A549 (cell line): ENCODE data around the gene PRKCE. TPM values are rescaled to one million over a fixed set of nuclear protein-coding genes. Genes with fewer than 3 reads are reported as not detected.

Source experiments
- ATAC-seq, 2 experiments: fragments of 200-7000 bp in 1 of 2; fragments of >200 bp in 1 of 2; cut with Nextera tagmentation in 1 of 2; cut with Tn5 transposase in 1 of 2; 3 replicates each; pipeline versions ENCODE4 v1.8.0 to v1.9.1; 2018 to 2020; ENCODE audit warnings: mild to moderate bottlenecking in 1 of 2, moderate library complexity in 1 of 2
- CTCF ChIA-PET: fragments of 300-600 bp; sonication (Branson Sonifier 250); formaldehyde crosslinking; extraction: SDS; loops from one replicate; lab custom pipeline; 2021; ENCODE audit warnings: antibody characterized with exemption, inconsistent platforms; lab: Yijun Ruan, JAX
- POLR2A ChIA-PET: fragments of 350-600 bp; formaldehyde crosslinking; extraction: SDS; loops from one replicate; lab custom pipeline; 2021; ENCODE audit warnings: antibody characterized with exemption, inconsistent platforms; lab: Yijun Ruan, JAX
- DNase-seq, 2 experiments: peaks; one replicate each; pipeline versions ENCODE4 v3.0.0 to v3.0.0-alpha.2; 2011 to 2016; ENCODE audit warnings: low read depth in 1 of 2, low spot score in 1 of 2
- FAIRE-seq: peaks from 2 replicates; lab custom pipeline; 2011; peaks lifted over from hg19 to GRCh38; lab: Jason Lieb, UNC
- H3K27ac ChIP-seq, 2 experiments: fragments of >200 bp; sonication (Bioruptor Twin); formaldehyde crosslinking; 3 replicates each; pipeline ENCODE4 v1.5.1; 2016 to 2017
- H3K4me1 ChIP-seq: fragments of >200 bp; sonication (Bioruptor Twin); formaldehyde crosslinking; 3 replicates; pipeline ENCODE4 v1.6.1; 2016
- H3K4me2 ChIP-seq: fragments of >200 bp; sonication (Bioruptor Twin); formaldehyde crosslinking; 3 replicates; pipeline ENCODE4 v1.6.1; 2016
- H3K4me3 ChIP-seq: fragments of >200 bp; sonication (Bioruptor Twin); formaldehyde crosslinking; 3 replicates; pipeline ENCODE4 v1.5.1; 2016
- H3K9me3 ChIP-seq: fragments of >200 bp; sonication (Bioruptor Twin); formaldehyde crosslinking; 3 replicates; pipeline ENCODE4 v1.6.1; 2016
- BHLHE40 ChIP-seq: IDR thresholded peaks from 2 replicates; pipeline ENCODE4 v1.6.1; 2012; ENCODE audit warnings: low read depth, low read length, inconsistent platforms
- CEBPB ChIP-seq, 2 experiments: fragments of >200 bp in 1 of 2; sonication (Bioruptor Twin) in 1 of 2; formaldehyde crosslinking in 1 of 2; IDR thresholded peaks; 2 replicates each; pipeline ENCODE4 v1.6.1; 2012 to 2016
- CHD2 ChIP-seq: fragments of 150-350 bp; IDR thresholded peaks from 2 replicates; pipeline ENCODE4 v1.6.1; 2014; ENCODE audit warnings: low read length; ENCODE audit not compliant: partially characterized antibody
- CHD4 ChIP-seq: fragments of 200-600 bp; sonication (generic); IDR thresholded peaks from 2 replicates; pipeline ENCODE4 v1.6.1; 2016; ENCODE audit warnings: antibody characterized with exemption, mild to moderate bottlenecking, borderline replicate concordance
- EHF ChIP-seq: fragments of 250-450 bp; sonication (Bioruptor Pico); IDR thresholded peaks from 2 replicates; pipeline ENCODE4 v1.5.0; 2020; ENCODE audit warnings: mild to moderate bottlenecking
- ESRRA ChIP-seq: fragments of 150-350 bp; IDR thresholded peaks from 2 replicates; pipeline ENCODE4 v1.6.1; 2014; ENCODE audit warnings: mild to moderate bottlenecking, low read length, borderline replicate concordance
- HDAC2 ChIP-seq: fragments of 200-600 bp; sonication (generic); IDR thresholded peaks from 2 replicates; pipeline ENCODE4 v1.6.1; 2016
- HOXA7 ChIP-seq: fragments of 250-450 bp; sonication (Bioruptor Pico); IDR thresholded peaks from 2 replicates; pipeline ENCODE4 v1.5.0; 2020; ENCODE audit warnings: mild to moderate bottlenecking, moderate library complexity
- JUNB ChIP-seq: fragments of >200 bp; sonication (Bioruptor Twin); formaldehyde crosslinking; IDR thresholded peaks from 2 replicates; pipeline ENCODE4 v1.6.1; 2016
- NFE2L2 ChIP-seq: fragments of 150-350 bp; conservative IDR thresholded peaks from 2 replicates; pipeline ENCODE4 v1.6.1; 2014; ENCODE audit warnings: low read length
- PHF8 ChIP-seq: fragments of 200-600 bp; sonication (generic); IDR thresholded peaks from 2 replicates; pipeline ENCODE4 v1.6.1; 2016; ENCODE audit warnings: low read depth, mild to moderate bottlenecking, antibody characterized with exemption, moderate library complexity, borderline replicate concordance
- POLR2A ChIP-seq: IDR thresholded peaks from 2 replicates; pipeline ENCODE4 v1.6.1; 2012; ENCODE audit warnings: mild to moderate bottlenecking, low read length
- RAD21 ChIP-seq, 2 experiments: fragments of >200 bp in 1 of 2; sonication (Bioruptor Twin) in 1 of 2; formaldehyde crosslinking in 1 of 2; IDR thresholded peaks in 1 of 2; conservative IDR thresholded peaks in 1 of 2; 2 replicates in 1 of 2; 3 replicates in 1 of 2; pipeline ENCODE4 v1.6.1; 2012 to 2018; ENCODE audit warnings: inconsistent platforms in 1 of 2
- RFX5 ChIP-seq: fragments of 450-650 bp; IDR thresholded peaks from 2 replicates; pipeline ENCODE4 v1.7.1; 2014; ENCODE audit warnings: antibody characterized with exemption, mild to moderate bottlenecking, moderate library complexity
- SMC3 ChIP-seq: fragments of >200 bp; sonication (Bioruptor Twin); formaldehyde crosslinking; IDR thresholded peaks from 3 replicates; pipeline ENCODE4 v1.6.1; 2018; ENCODE audit warnings: inconsistent platforms
- ZC3H11A ChIP-seq: fragments of 450-650 bp; IDR thresholded peaks from 2 replicates; pipeline ENCODE4 v1.6.1; 2014; ENCODE audit warnings: antibody characterized with exemption, mild to moderate bottlenecking
- ZFP36 ChIP-seq: fragments of 450-650 bp; IDR thresholded peaks from 2 replicates; pipeline ENCODE4 v1.6.1; 2014; ENCODE audit warnings: borderline replicate concordance; ENCODE audit not compliant: partially characterized antibody
- WGBS: methylation state at CpG from one replicate; pipeline ENCODE4 v1.1.6; 2017; ENCODE audit errors: missing lambda C conversion rate; 5-methylcytosine and 5-hydroxymethylcytosine counted together
- polyA plus RNA-seq, 4 experiments: library from polyadenylated mRNA; depleted of rRNA in 3 of 4; stranded (reverse); fragments of >200 nt; fragmentation: RNase III in 1 of 4; extraction: RNeasy Plus Mini Kit Qiagen cat#74134 plus additional on column Dnase treatment in 1 of 4; gene quantifications; 2 replicates in 3 of 4; 3 replicates in 1 of 4; pipeline ENCODE4 v1.2.3, GENCODE V29; 2011 to 2017
- TF ChIP-seq, protein P1 (sequence below): fragments of 200-600 bp; sonication (generic); IDR thresholded peaks from 2 replicates; pipeline ENCODE4 v1.6.1; 2016; ENCODE audit warnings: antibody characterized with exemption, mild to moderate bottlenecking, moderate library complexity
- TF ChIP-seq, protein P2 (sequence below): fragments of >200 bp; sonication (Bioruptor Twin); formaldehyde crosslinking; IDR thresholded peaks from 3 replicates; pipeline ENCODE4 v1.6.1; 2016
- TF ChIP-seq, protein P3 (sequence below): fragments of 150-350 bp; IDR thresholded peaks from 2 replicates; pipeline ENCODE4 v1.6.1; 2014; ENCODE audit warnings: low read depth, mild to moderate bottlenecking, low read length

Gene PRKCE
- polyA plus RNA-seq, 2 of the 4 experiments (the other 2 are of a cell fraction), result 11.5 to 12.0 TPM

DNA sequence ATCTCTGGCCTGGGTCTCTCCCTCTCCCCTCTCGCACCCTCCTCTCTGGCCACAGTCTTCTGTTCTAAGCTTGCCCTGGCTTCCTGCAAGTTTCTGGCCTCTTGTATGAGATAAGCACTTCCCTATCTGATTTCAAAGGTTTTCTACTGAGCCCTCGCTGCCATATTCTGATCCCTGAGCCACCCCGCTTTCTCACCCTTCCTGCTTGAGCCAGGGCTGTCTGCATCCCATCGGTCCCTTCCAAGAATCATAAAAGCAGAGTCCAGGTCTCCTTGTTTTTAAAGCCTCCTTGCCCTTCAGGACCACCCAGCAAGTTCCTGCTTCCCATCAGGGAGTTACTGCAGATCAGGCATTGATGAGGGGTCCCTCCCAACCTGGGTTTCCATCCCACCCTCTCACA is 110.2 kb downstream of the PRKCE start (continued):
- TF ChIP-seq, protein P1, sequence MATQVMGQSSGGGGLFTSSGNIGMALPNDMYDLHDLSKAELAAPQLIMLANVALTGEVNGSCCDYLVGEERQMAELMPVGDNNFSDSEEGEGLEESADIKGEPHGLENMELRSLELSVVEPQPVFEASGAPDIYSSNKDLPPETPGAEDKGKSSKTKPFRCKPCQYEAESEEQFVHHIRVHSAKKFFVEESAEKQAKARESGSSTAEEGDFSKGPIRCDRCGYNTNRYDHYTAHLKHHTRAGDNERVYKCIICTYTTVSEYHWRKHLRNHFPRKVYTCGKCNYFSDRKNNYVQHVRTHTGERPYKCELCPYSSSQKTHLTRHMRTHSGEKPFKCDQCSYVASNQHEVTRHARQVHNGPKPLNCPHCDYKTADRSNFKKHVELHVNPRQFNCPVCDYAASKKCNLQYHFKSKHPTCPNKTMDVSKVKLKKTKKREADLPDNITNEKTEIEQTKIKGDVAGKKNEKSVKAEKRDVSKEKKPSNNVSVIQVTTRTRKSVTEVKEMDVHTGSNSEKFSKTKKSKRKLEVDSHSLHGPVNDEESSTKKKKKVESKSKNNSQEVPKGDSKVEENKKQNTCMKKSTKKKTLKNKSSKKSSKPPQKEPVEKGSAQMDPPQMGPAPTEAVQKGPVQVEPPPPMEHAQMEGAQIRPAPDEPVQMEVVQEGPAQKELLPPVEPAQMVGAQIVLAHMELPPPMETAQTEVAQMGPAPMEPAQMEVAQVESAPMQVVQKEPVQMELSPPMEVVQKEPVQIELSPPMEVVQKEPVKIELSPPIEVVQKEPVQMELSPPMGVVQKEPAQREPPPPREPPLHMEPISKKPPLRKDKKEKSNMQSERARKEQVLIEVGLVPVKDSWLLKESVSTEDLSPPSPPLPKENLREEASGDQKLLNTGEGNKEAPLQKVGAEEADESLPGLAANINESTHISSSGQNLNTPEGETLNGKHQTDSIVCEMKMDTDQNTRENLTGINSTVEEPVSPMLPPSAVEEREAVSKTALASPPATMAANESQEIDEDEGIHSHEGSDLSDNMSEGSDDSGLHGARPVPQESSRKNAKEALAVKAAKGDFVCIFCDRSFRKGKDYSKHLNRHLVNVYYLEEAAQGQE, result no peak
- TF ChIP-seq ESRRA (no peak), BHLHE40 (no peak), ZC3H11A (no peak), NFE2L2 (no peak)
- TF ChIP-seq, protein P2, sequence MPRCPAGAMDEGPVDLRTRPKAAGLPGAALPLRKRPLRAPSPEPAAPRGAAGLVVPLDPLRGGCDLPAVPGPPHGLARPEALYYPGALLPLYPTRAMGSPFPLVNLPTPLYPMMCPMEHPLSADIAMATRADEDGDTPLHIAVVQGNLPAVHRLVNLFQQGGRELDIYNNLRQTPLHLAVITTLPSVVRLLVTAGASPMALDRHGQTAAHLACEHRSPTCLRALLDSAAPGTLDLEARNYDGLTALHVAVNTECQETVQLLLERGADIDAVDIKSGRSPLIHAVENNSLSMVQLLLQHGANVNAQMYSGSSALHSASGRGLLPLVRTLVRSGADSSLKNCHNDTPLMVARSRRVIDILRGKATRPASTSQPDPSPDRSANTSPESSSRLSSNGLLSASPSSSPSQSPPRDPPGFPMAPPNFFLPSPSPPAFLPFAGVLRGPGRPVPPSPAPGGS, result no peak
- TF ChIP-seq, protein P3, sequence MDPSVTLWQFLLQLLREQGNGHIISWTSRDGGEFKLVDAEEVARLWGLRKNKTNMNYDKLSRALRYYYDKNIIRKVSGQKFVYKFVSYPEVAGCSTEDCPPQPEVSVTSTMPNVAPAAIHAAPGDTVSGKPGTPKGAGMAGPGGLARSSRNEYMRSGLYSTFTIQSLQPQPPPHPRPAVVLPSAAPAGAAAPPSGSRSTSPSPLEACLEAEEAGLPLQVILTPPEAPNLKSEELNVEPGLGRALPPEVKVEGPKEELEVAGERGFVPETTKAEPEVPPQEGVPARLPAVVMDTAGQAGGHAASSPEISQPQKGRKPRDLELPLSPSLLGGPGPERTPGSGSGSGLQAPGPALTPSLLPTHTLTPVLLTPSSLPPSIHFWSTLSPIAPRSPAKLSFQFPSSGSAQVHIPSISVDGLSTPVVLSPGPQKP, result no peak

DNA sequence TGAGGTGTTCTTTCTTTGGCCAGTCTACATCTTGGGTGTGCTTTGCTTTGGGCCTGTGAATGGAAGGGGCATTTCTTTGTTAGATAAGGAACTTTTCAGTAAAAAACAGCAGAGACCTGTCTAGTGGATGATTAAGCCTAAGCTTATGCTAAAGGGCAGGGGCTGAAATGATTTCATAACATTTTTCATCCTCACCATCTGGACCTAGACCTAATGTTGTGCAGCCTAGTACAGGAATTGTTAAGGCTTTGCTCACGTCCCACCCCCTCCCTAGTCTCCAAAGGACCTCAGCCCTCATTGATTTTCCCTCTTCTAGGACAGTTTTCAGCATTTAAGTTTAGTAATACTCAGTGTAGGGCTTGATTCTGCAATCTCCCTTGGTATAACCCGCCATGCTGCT is 111.8 kb downstream of the PRKCE start:
- POLR2A ChIA-PET, result no interaction called here
- H3K4me1 ChIP-seq, result no peaks in the 10 kb centered on the region
- no peaks in the 10 kb centered on the region for H3K9me3 ChIP-seq
- no peak overlapping the region for H3K4me3 ChIP-seq
- H3K27ac ChIP-seq, result no peak overlapping the region
- H3K4me2 ChIP-seq, result no peak overlapping the region
- FAIRE-seq, result no peak
- CTCF ChIA-PET, result no interaction called here
- ATAC-seq, result no peak
- DNase-seq, result no peak
- TF ChIP-seq, protein P3, result no peak
- TF ChIP-seq CEBPB (IDR thresholded peaks at IDR 0.05) (no peak), HDAC2 (no peak), SMC3 (no peak), NFE2L2 (no peak), EHF (CRISPR knock-in tag) (no peak), CHD2 (no peak), HOXA7 (CRISPR knock-in tag) (no peak), PHF8 (no peak), ZFP36 (no peak), RAD21 (conservative IDR thresholded peaks at IDR 0.05 in 1 of 2, IDR thresholded peaks at IDR 0.05 in 1 of 2) (no peak), POLR2A (no peak), ZC3H11A (no peak), RFX5 (no peak), CHD4 (no peak), JUNB (no peak)
- TF ChIP-seq, protein P2, result no peak
- TF ChIP-seq, all 56 proteins: peak for 0
- 75% methylated on average over 2 of the region's 2 CpGs for WGBS
